SJCRH30 (cell line): ENCODE results near the gene SSTR5. TPM values are rescaled to one million over a fixed set of nuclear protein-coding genes. Genes with fewer than 3 reads are reported as not detected.
"Not testable (repeated sequence)": the region's sequence is repeated elsewhere in the genome, so short reads cannot be mapped to it uniquely, and the experiment has no call there.

Source experiments
- DNase-seq, 2 experiments: peaks; one replicate each; pipeline ENCODE4 v3.0.0-alpha.2; 2015 to 2020
- H3K27ac ChIP-seq: fragments of 250-450 bp; sonication (Bioruptor Pico); 2 replicates; pipeline ENCODE4 v1.5.1; 2020; ENCODE audit warnings: mild to moderate bottlenecking, moderate library complexity
- H3K27me3 ChIP-seq: fragments of 250-450 bp; sonication (Bioruptor Pico); 2 replicates; pipeline ENCODE4 v1.5.1; 2020; ENCODE audit warnings: mild to moderate bottlenecking, moderate library complexity
- H3K36me3 ChIP-seq: fragments of 250-450 bp; sonication (Bioruptor Pico); 2 replicates; pipeline ENCODE4 v1.5.1; 2020; ENCODE audit warnings: mild to moderate bottlenecking, moderate library complexity
- H3K4me1 ChIP-seq: fragments of 250-450 bp; sonication (Bioruptor Pico); 2 replicates; pipeline ENCODE4 v1.5.1; 2020; ENCODE audit warnings: mild to moderate bottlenecking, moderate library complexity
- H3K4me3 ChIP-seq: fragments of 250-450 bp; sonication (Bioruptor Pico); 2 replicates; pipeline ENCODE4 v1.5.1; 2020; ENCODE audit warnings: mild to moderate bottlenecking, moderate library complexity
- H3K9me3 ChIP-seq: fragments of 250-450 bp; sonication (Bioruptor Pico); replicated peaks from 2 replicates; pipeline ENCODE4 v1.5.1; 2020; ENCODE audit warnings: mild to moderate bottlenecking, moderate library complexity
- total RNA-seq: library from RNA; depleted of rRNA; stranded (reverse); fragments of >200 nt; shearing (Covaris generic); gene quantifications from 2 replicates; pipeline ENCODE4 v1.2.3, GENCODE V29; 2014

Gene SSTR5
- total RNA-seq, 1 experiment from 2014 or later: 3.7 TPM

- DNase-seq: no peak
- Histone ChIP-seq H3K27me3 (no peaks in the 10 kb centered on the region), H3K27ac (no peak overlapping the region), H3K9me3 (peaks cover 17% of the 10 kb centered on the region), H3K4me3 (no peak overlapping the region), H3K4me1 (peaks cover 25% of the 10 kb centered on the region), H3K36me3 (no peaks in the 10 kb centered on the region)
Observed at GRCh38 chr16:1080801-1081733, 8.5 kb downstream of the SSTR5 start.

GRCh38 chr16:1081734-1082265, 9.3 kb downstream of the SSTR5 start:
- Histone ChIP-seq H3K4me1 (peaks cover 20% of the 10 kb centered on the region), H3K27me3 (no peaks in the 10 kb centered on the region), H3K9me3 (peaks cover 17% of the 10 kb centered on the region), H3K36me3 (no peaks in the 10 kb centered on the region), H3K27ac (no peak overlapping the region), H3K4me3 (no peak overlapping the region)
- DNase-seq: no peak

- no peaks in the 10 kb centered on the region for H3K27me3 ChIP-seq
Observed at GRCh38 chr16:1082266-1082951, 9.9 kb downstream of the SSTR5 start.

GRCh38 chr16:1082952-1083675, 10.6 kb downstream of the SSTR5 start:
- Histone ChIP-seq H3K9me3 (peaks cover 17% of the 10 kb centered on the region), H3K4me1 (peaks cover 8% of the 10 kb centered on the region), H3K27me3 (no peaks in the 10 kb centered on the region), H3K27ac (no peak overlapping the region), H3K4me3 (no peak overlapping the region), H3K36me3 (no peaks in the 10 kb centered on the region)
- DNase-seq: no peak

More at GRCh38 chr16:1082266-1082951, 9.9 kb downstream of the SSTR5 start:
- DNase-seq: no peak
- H3K9me3 ChIP-seq: peaks cover 17% of the 10 kb centered on the region
- no peaks in the 10 kb centered on the region for H3K36me3 ChIP-seq
- H3K27ac ChIP-seq: no peak overlapping the region
- no peak overlapping the region for H3K4me3 ChIP-seq
- H3K4me1 ChIP-seq: peaks cover 14% of the 10 kb centered on the region

- H3K4me1 ChIP-seq: peaks cover 11% of the 10 kb centered on the region
- no peak overlapping the region for H3K27ac ChIP-seq
- H3K4me3 ChIP-seq: no peak overlapping the region
- no peaks in the 10 kb centered on the region for H3K27me3 ChIP-seq
- peaks cover 17% of the 10 kb centered on the region for H3K9me3 ChIP-seq
- H3K36me3 ChIP-seq: no peaks in the 10 kb centered on the region
- no peak for DNase-seq
Observed at GRCh38 chr16:1084971-1085370, 12.4 kb downstream of the SSTR5 start.

- not testable (repeated sequence) for DNase-seq
Observed at GRCh38 chr16:1086443-1086842, 13.9 kb downstream of the SSTR5 start.

GRCh38 chr16:1088295-1089170, 16.0 kb downstream of the SSTR5 start:
- H3K27me3 ChIP-seq: no peaks in the 10 kb centered on the region
- peaks cover 27% of the 10 kb centered on the region for H3K4me1 ChIP-seq
- no peak overlapping the region for H3K27ac ChIP-seq
- DNase-seq: no peak
- no peak overlapping the region for H3K4me3 ChIP-seq
- H3K36me3 ChIP-seq: no peaks in the 10 kb centered on the region
- H3K9me3 ChIP-seq: peaks cover 17% of the 10 kb centered on the region

More at GRCh38 chr16:1086443-1086842, 13.9 kb downstream of the SSTR5 start:
- Histone ChIP-seq H3K9me3 (peaks cover 17% of the 10 kb centered on the region), H3K4me1 (peaks cover 23% of the 10 kb centered on the region)
- not testable (repeated sequence) for H3K4me3 ChIP-seq, H3K27me3 ChIP-seq, H3K27ac ChIP-seq, H3K36me3 ChIP-seq

- no peak for DNase-seq
- Histone ChIP-seq H3K27ac (no peak overlapping the region), H3K27me3 (no peaks in the 10 kb centered on the region)
Observed at GRCh38 chr16:1089439-1089821, 16.9 kb downstream of the SSTR5 start.

GRCh38 chr16:1089822-1090619, 17.5 kb downstream of the SSTR5 start:
- no peak for DNase-seq
- Histone ChIP-seq H3K27me3 (no peaks in the 10 kb centered on the region), H3K9me3 (peaks cover 9% of the 10 kb centered on the region)

More at GRCh38 chr16:1089439-1089821, 16.9 kb downstream of the SSTR5 start:
- H3K4me1 ChIP-seq: peaks cover 27% of the 10 kb centered on the region
- H3K9me3 ChIP-seq: peaks cover 15% of the 10 kb centered on the region
- H3K4me3 ChIP-seq: no peak overlapping the region
- no peaks in the 10 kb centered on the region for H3K36me3 ChIP-seq

GRCh38 chr16:1090620-1091587, 18.4 kb downstream of the SSTR5 start:
- Histone ChIP-seq H3K9me3 (peaks cover under 1% of the 10 kb centered on the region; the same call in 1 of the 2 replicates), H3K27ac (no peak overlapping the region), H3K36me3 (no peaks in the 10 kb centered on the region), H3K27me3 (peaks cover 2% of the 10 kb centered on the region; the same call in 1 of the 2 replicates), H3K4me3 (no peak overlapping the region), H3K4me1 (peaks cover 27% of the 10 kb centered on the region)
- DNase-seq: peak in 1 of 2 experiments; percentile 57

More at GRCh38 chr16:1089822-1090619, 17.5 kb downstream of the SSTR5 start:
- peaks cover 27% of the 10 kb centered on the region for H3K4me1 ChIP-seq
- H3K4me3 ChIP-seq: no peak overlapping the region
- H3K36me3 ChIP-seq: no peaks in the 10 kb centered on the region
- no peak overlapping the region for H3K27ac ChIP-seq

GRCh38 chr16:1091992-1092552, 19.5 kb downstream of the SSTR5 start:
- Histone ChIP-seq H3K36me3 (no peaks in the 10 kb centered on the region), H3K4me3 (no peak overlapping the region), H3K27me3 (peaks cover 6% of the 10 kb centered on the region; the same call in 1 of the 2 replicates), H3K27ac (no peak overlapping the region), H3K9me3 (no peaks in the 10 kb centered on the region), H3K4me1 (peaks cover 27% of the 10 kb centered on the region)
- no peak for DNase-seq
